K562 (cell line): ENCODE results near the gene KCTD19. TPM values are rescaled to one million over a fixed set of nuclear protein-coding genes. Genes with fewer than 3 reads are reported as not detected.

Experiments
- HDGF ChIP-seq: fragments of 450-650 bp; IDR thresholded peaks from 2 replicates; pipeline ENCODE4 v1.6.1; 2016
- JUNB ChIP-seq: fragments of 450-650 bp; formaldehyde crosslinking; conservative IDR thresholded peaks from 2 replicates; pipeline ENCODE4 v1.4.0; 2020; ENCODE audit warnings: mild to moderate bottlenecking
- SAFB2 ChIP-seq: fragments of 200-400 bp; formaldehyde crosslinking; IDR thresholded peaks from 2 replicates; pipeline ENCODE4 v1.6.1; 2018; ENCODE audit warnings: borderline replicate concordance, low read length, low read depth, moderate library complexity; ENCODE audit not compliant: severe bottlenecking
- TCF7 ChIP-seq: sonication (generic); IDR thresholded peaks from 2 replicates; pipeline ENCODE4 v1.6.1; 2016; ENCODE audit warnings: antibody characterized with exemption, borderline replicate concordance
- ZNF239 ChIP-seq: fragments of 250-450 bp; sonication (Bioruptor Pico); IDR thresholded peaks from 2 replicates; pipeline ENCODE4 v1.4.0; 2020; ENCODE audit warnings: mild to moderate bottlenecking
- polyA plus RNA-seq, 8 experiments: library from polyadenylated mRNA; depleted of rRNA in 4 of 8; stranded (reverse) in 5 of 8; unstranded in 3 of 8; fragments of >200 nt; fragmentation: Nextera tagmentation in 2 of 8; fragmentation: Illumina TruSeq in 1 of 8; extraction: Ambion mirVana in 2 of 8; extraction: Trizol in 1 of 8; gene quantifications; 2 replicates each; pipeline versions ENCODE4 v1.2.1 to v1.2.3, GENCODE V29; 2011 to 2014; ENCODE audit warnings: inconsistent platforms in 1 of 8, missing spikeins in 1 of 8
- total RNA-seq, 7 experiments: library from RNA; depleted of rRNA in 6 of 7; stranded (reverse); fragments of >200 nt in 6 of 7; fragmentation: Illumina TruSeq in 2 of 7; extraction: Trizol in 2 of 7; gene quantifications; 2 replicates each; pipeline versions ENCODE4 v1.2.1 to v1.2.3, GENCODE V29; 2011 to 2021; ENCODE audit warnings: low replicate concordance in 1 of 7
- TF ChIP-seq, protein P1 (sequence below): fragments of 450-650 bp; IDR thresholded peaks from 2 replicates; pipeline ENCODE4 v1.6.1; 2016; ENCODE audit warnings: low read depth, mild to moderate bottlenecking, moderate library complexity
- TF ChIP-seq, protein P2 (sequence below), 2 experiments: fragments of 450-650 bp in 1 of 2; sonication (generic) in 1 of 2; formaldehyde crosslinking in 1 of 2; IDR thresholded peaks; 2 replicates each; pipeline versions ENCODE4 v1.7.1 to v1.9.0; 2016 to 2022; ENCODE audit warnings: inconsistent platforms in 1 of 2, mild to moderate bottlenecking in 1 of 2, missing genetic modification reagents in 1 of 2

KCTD19 gene
- total and polyA plus RNA-seq, 9 of the 15 experiments (the other 6 are each of a cell fraction or from before 2014, with no cell fraction given): 0.03 to 0.91 (median 0.22) TPM; not detected in 2

DNA sequence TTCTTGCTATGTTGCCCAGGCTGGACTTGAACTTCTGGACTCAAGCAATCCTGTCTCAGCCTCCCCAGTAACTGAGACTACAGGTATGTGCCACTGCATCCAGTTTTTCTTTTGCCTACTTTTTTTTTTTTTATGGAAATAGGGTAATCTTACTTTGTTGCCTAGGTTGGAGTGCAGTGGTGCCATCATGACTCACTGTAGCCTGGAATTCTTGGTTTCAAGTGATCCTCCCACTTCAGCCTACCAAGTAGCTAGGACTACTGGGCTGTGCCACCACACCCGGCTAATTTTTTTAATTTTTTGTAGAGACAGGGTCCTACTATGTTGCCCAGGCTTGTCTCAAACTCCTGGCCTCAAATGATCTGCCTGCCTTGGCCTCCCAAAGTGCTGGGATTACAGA lies 10.1 kb upstream of the KCTD19 start (continued):
- TF ChIP-seq, protein P1, sequence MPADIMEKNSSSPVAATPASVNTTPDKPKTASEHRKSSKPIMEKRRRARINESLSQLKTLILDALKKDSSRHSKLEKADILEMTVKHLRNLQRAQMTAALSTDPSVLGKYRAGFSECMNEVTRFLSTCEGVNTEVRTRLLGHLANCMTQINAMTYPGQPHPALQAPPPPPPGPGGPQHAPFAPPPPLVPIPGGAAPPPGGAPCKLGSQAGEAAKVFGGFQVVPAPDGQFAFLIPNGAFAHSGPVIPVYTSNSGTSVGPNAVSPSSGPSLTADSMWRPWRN: no peak
- TF ChIP-seq HDGF (no peak), TCF7 (no peak), SAFB2 (no peak), ZNF239 (CRISPR knock-in tag) (no peak), JUNB (CRISPR knock-in tag) (no peak)
- TF ChIP-seq, protein P2, sequence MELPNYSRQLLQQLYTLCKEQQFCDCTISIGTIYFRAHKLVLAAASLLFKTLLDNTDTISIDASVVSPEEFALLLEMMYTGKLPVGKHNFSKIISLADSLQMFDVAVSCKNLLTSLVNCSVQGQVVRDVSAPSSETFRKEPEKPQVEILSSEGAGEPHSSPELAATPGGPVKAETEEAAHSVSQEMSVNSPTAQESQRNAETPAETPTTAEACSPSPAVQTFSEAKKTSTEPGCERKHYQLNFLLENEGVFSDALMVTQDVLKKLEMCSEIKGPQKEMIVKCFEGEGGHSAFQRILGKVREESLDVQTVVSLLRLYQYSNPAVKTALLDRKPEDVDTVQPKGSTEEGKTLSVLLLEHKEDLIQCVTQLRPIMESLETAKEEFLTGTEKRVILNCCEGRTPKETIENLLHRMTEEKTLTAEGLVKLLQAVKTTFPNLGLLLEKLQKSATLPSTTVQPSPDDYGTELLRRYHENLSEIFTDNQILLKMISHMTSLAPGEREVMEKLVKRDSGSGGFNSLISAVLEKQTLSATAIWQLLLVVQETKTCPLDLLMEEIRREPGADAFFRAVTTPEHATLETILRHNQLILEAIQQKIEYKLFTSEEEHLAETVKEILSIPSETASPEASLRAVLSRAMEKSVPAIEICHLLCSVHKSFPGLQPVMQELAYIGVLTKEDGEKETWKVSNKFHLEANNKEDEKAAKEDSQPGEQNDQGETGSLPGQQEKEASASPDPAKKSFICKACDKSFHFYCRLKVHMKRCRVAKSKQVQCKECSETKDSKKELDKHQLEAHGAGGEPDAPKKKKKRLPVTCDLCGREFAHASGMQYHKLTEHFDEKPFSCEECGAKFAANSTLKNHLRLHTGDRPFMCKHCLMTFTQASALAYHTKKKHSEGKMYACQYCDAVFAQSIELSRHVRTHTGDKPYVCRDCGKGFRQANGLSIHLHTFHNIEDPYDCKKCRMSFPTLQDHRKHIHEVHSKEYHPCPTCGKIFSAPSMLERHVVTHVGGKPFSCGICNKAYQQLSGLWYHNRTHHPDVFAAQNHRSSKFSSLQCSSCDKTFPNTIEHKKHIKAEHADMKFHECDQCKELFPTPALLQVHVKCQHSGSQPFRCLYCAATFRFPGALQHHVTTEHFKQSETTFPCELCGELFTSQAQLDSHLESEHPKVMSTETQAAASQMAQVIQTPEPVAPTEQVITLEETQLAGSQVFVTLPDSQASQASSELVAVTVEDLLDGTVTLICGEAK (IDR thresholded peaks at IDR 0.05): no peak
- TF ChIP-seq, protein P2 (CRISPR knock-in tag; IDR thresholded peaks at IDR 0.05): no peak
